HL-60 (cell line): ENCODE data around the gene TPST2.
A peak's percentile ranks its signal among the peaks of the same experiment; 100 is the strongest.

Experiments used
- DNase-seq, 2 experiments: peaks; one replicate each; pipeline ENCODE4 v3.0.0-alpha.2; 2010 to 2020; ENCODE audit warnings: low read depth in 1 of 2, low spot score in 1 of 2
- H3K27ac ChIP-seq: fragments of 250-450 bp; sonication (Bioruptor Pico); replicated peaks from 2 replicates; pipeline ENCODE4 v1.5.1; 2020; ENCODE audit warnings: mild to moderate bottlenecking, moderate library complexity
- H3K27me3 ChIP-seq: fragments of 250-450 bp; sonication (Bioruptor Pico); 2 replicates; pipeline ENCODE4 v1.5.1; 2021; ENCODE audit warnings: mild to moderate bottlenecking, moderate library complexity; ENCODE audit not compliant: insufficient read depth, poor library complexity, severe bottlenecking
- H3K4me3 ChIP-seq: replicated peaks from 2 replicates; pipeline ENCODE4 v1.5.1; 2011; ENCODE audit warnings: mild to moderate bottlenecking, control low read depth, low read length; ENCODE audit not compliant: insufficient read depth
- CTCF ChIP-seq: IDR thresholded peaks from one replicate; pipeline ENCODE4 v1.5.1; 2011; ENCODE audit warnings: low read length, control low read depth, inconsistent platforms; ENCODE audit not compliant: insufficient read depth
- GABPA ChIP-seq: IDR thresholded peaks from 2 replicates; pipeline ENCODE4 v1.6.1; 2012; ENCODE audit warnings: low read depth
- POLR2AphosphoS5 ChIP-seq: IDR thresholded peaks from 2 replicates; pipeline ENCODE4 v1.6.1; 2012; ENCODE audit warnings: low read depth
- REST ChIP-seq: IDR thresholded peaks from 2 replicates; pipeline ENCODE4 v1.6.1; 2012; ENCODE audit warnings: low read depth; ENCODE audit not compliant: insufficient replicate concordance
- SPI1 ChIP-seq: IDR thresholded peaks from 2 replicates; pipeline ENCODE4 v1.6.1; 2012; ENCODE audit warnings: low read depth, mild to moderate bottlenecking, borderline replicate concordance
- microRNA-seq: library from miRNA; unstranded; fragments of <30 nt; microRNA quantifications from one replicate; pipeline ENCODE4, GENCODE V29; 2018

Gene TPST2

GRCh38 chr22:26474682-26475081 lies 115.2 kb downstream of the TPST2 start:
- no peaks in the 10 kb centered on the region for H3K27me3 ChIP-seq
- H3K27ac ChIP-seq = peak overlapping the region; percentile 26; the same call in 1 of the 2 replicates
- DNase-seq = no peak
- TF ChIP-seq SPI1 = no peak
- no peak for TF ChIP-seq REST
- no peak for TF ChIP-seq CTCF
- TF ChIP-seq GABPA = no peak
- TF ChIP-seq POLR2AphosphoS5 = no peak
- no peak overlapping the region for H3K4me3 ChIP-seq

Small RNA genes lying within 50 kb of the gene (microRNA-seq; reads per million reads assigned to microRNA genes)
- gene MIR548J = 45.8 reads per million, percentile 60 among the genes with 10 or more reads in this experiment
